NCI-H345 treated with DMSO at 0.1 percent for 48 hours (cell line): ENCODE measurements around the gene GRK5.

Source experiments
- DNase-seq: peaks from one replicate; lab custom pipeline; 2025; ENCODE audit not compliant: unreplicated experiment; lab: John Stamatoyannopoulos, UW

GRK5 gene

GRCh38 chr10:119314061-119314460 is 106.7 kb downstream of the GRK5 start:
- no peak for DNase-seq

- DNase-seq, result no peak
Observed at GRCh38 chr10:119314486-119314885, 107.1 kb downstream of the GRK5 start.

GRCh38 chr10:119315128-119316001 is 108.0 kb downstream of the GRK5 start:
- DNase-seq, result peak; percentile 44

- no peak for DNase-seq
Observed at GRCh38 chr10:119316002-119316358, 108.6 kb downstream of the GRK5 start.

GRCh38 chr10:119316729-119317097 is 109.3 kb downstream of the GRK5 start:
- no peak for DNase-seq

- no peak for DNase-seq
Observed at GRCh38 chr10:119318411-119319160, 111.2 kb downstream of the GRK5 start.

- no peak for DNase-seq
Observed at GRCh38 chr10:119319161-119319919, 112.0 kb downstream of the GRK5 start.

- DNase-seq, result no peak
Observed at GRCh38 chr10:119319920-119320258, 112.5 kb downstream of the GRK5 start.

GRCh38 chr10:119320981-119321380 is 113.6 kb downstream of the GRK5 start:
- no peak for DNase-seq

- DNase-seq, result no peak
Observed at GRCh38 chr10:119323085-119324016, 116.0 kb downstream of the GRK5 start.

GRCh38 chr10:119325131-119325530 is 117.8 kb downstream of the GRK5 start:
- no peak for DNase-seq

- DNase-seq, result no peak
Observed at GRCh38 chr10:119326167-119326566, 118.8 kb downstream of the GRK5 start.

- no peak for DNase-seq
Observed at GRCh38 chr10:119327096-119327745, 119.8 kb downstream of the GRK5 start.

GRCh38 chr10:119328223-119328622 is 120.9 kb downstream of the GRK5 start:
- no peak for DNase-seq

- no peak for DNase-seq
Observed at GRCh38 chr10:119330342-119330741, 123.0 kb downstream of the GRK5 start.

GRCh38 chr10:119331061-119331460 is 123.7 kb downstream of the GRK5 start:
- DNase-seq, result no peak

GRCh38 chr10:119333146-119333792 is 125.9 kb downstream of the GRK5 start:
- no peak for DNase-seq

GRCh38 chr10:119335671-119336353 is 128.4 kb downstream of the GRK5 start:
- no peak for DNase-seq

GRCh38 chr10:119336599-119336998 is 129.2 kb downstream of the GRK5 start:
- no peak for DNase-seq
